ENCODE results near the gene ZBTB43. TPM values are rescaled to one million over a fixed set of nuclear protein-coding genes. Genes with fewer than 3 reads are reported as not detected.

ZBTB43 gene
- 9.0 and 10.7 TPM in 2 replicates for total RNA-seq

GRCh38 chr9:126804696-126805553, at the start of gene ZBTB43:
TSS of gene ZBTB43 (plus strand) at chr9:126805040. CDS start at chr9:126832510, 27,470 bp downstream.

GRCh38 chr9:126860077-126860756, 55.4 kb downstream of the ZBTB43 start, which contains the start of gene ZBTB34:
TSS of gene ZBTB34 (plus strand) at chr9:126860639. CDS start at chr9:126879400, 18,761 bp downstream.

Other genes with a start within 250 kb of the ZBTB43 start
- gene LMX1B, start 191.1 kb upstream of the ZBTB43 start, total RNA-seq: under 0.01 TPM in 1 of 2 replicates, not detected in the other
- 7.8 and 7.9 TPM in 2 replicates for gene ZBTB34, start 55.6 kb downstream of the ZBTB43 start, total RNA-seq
- gene RALGPS1, start 109.7 kb downstream of the ZBTB43 start, total RNA-seq: 2.7 TPM in 2 replicates